Medulla oblongata (tissue), 1 donor: Measurements from ENCODE around the gene PHF23.

Source experiments
- DNase-seq: peaks from one replicate; pipeline ENCODE4 v3.0.0-alpha.2; 2015; ENCODE audit errors: extremely low spot score

PHF23 gene

GRCh38 chr17:7219812-7220592, 19.3 kb downstream of the PHF23 start, which contains the start of the genes ACADVL and DLG4:
Gene ACADVL (plus strand): TSS chr17:7219938. CDS start chr17:7219985, 47 bp downstream.
Gene DLG4 (minus strand): TSS chr17:7219836.
- peak; percentile 90 for DNase-seq

GRCh38 chr17:7219229-7219811, 19.9 kb downstream of the PHF23 start:
- DNase-seq: no peak

GRCh38 chr17:7218758-7219157, 20.5 kb downstream of the PHF23 start:
- no peak for DNase-seq

GRCh38 chr17:7218166-7218565, 21.1 kb downstream of the PHF23 start:
- DNase-seq: no peak

GRCh38 chr17:7217113-7217987, 21.9 kb downstream of the PHF23 start:
- no peak for DNase-seq

- no peak for DNase-seq
Measured at GRCh38 chr17:7216242-7217112, 22.8 kb downstream of the PHF23 start.

GRCh38 chr17:7215652-7216180, 23.5 kb downstream of the PHF23 start:
- DNase-seq: no peak

- DNase-seq: no peak
Measured at GRCh38 chr17:7215136-7215638, 24.1 kb downstream of the PHF23 start.

- peak; percentile 98 for DNase-seq
Measured at GRCh38 chr17:7214300-7215135, 24.7 kb downstream of the PHF23 start.

GRCh38 chr17:7213895-7214299, 25.4 kb downstream of the PHF23 start:
- peak; percentile 63 for DNase-seq

GRCh38 chr17:7211491-7212273, 27.6 kb downstream of the PHF23 start:
- no peak for DNase-seq

GRCh38 chr17:7208754-7209460, 30.4 kb downstream of the PHF23 start:
- no peak for DNase-seq

GRCh38 chr17:7208027-7208571, 31.2 kb downstream of the PHF23 start:
- DNase-seq: no peak

GRCh38 chr17:7207120-7208001, 31.9 kb downstream of the PHF23 start:
- no peak for DNase-seq

- DNase-seq: no peak
Measured at GRCh38 chr17:7205561-7205960, 33.7 kb downstream of the PHF23 start.

- peak; percentile 88 for DNase-seq
Measured at GRCh38 chr17:7204828-7205461, 34.3 kb downstream of the PHF23 start.

GRCh38 chr17:7204336-7204735, 34.9 kb downstream of the PHF23 start:
- no peak for DNase-seq
